ENCODE measurements around the gene IGFBP5. TPM values are rescaled to one million over a fixed set of nuclear protein-coding genes. Genes with fewer than 3 reads are reported as not detected.

IGFBP5 gene
- total RNA-seq, 1 experiment from 2014 or later, result 157 TPM

DNA sequence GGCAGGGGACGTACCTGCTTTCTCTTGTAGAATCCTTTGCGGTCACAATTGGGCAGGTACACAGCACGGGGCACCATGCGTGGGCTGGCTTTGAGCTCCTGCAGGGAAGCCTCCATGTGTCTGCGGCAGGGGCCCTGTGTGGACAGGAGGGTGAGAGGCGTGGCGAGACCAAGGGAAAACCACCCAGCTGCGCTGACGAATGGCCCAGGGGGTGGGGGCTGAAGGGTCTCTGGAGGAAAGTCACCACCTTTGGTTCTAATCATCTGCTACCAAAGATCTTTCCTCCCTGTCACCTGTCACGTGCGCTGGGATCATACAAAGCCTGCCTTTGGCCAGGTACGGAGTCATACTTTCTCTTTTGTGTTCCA is 17.3 kb downstream of the IGFBP5 start:
- no peaks in the 10 kb centered on the region for H3F3A ChIP-seq (ENCODE audit: low read length, unreplicated experiment)
- no peaks in the 10 kb centered on the region for H3K9me3 ChIP-seq (ENCODE audit: low read length)
- H4K20me1 ChIP-seq (ENCODE audit: low read length), result no peaks in the 10 kb centered on the region
- no peaks in the 10 kb centered on the region for H3K79me2 ChIP-seq (ENCODE audit: low read length)
- POLR2A ChIA-PET (ENCODE audit: unreplicated experiment), result no interaction called here
- no TSS peak for BruUV-seq (replicated peaks)
- ATAC-seq (no peak), DNase-seq (no peak)
- H3K9me2 ChIP-seq (replicated peaks; ENCODE audit: low read length), result no peaks in the 10 kb centered on the region
- H3K4me3 ChIP-seq (ENCODE audit: low read length), result no peak overlapping the region
- TF ChIP-seq EZH2 (IDR thresholded peaks at IDR 0.05; ENCODE audit: low read length, unreplicated experiment) (no peak), EZH2phosphoT487 (IDR thresholded peaks at IDR 0.05; ENCODE audit: borderline replicate concordance, low read length) (no peak)
- TF ChIP-seq, protein P1, sequence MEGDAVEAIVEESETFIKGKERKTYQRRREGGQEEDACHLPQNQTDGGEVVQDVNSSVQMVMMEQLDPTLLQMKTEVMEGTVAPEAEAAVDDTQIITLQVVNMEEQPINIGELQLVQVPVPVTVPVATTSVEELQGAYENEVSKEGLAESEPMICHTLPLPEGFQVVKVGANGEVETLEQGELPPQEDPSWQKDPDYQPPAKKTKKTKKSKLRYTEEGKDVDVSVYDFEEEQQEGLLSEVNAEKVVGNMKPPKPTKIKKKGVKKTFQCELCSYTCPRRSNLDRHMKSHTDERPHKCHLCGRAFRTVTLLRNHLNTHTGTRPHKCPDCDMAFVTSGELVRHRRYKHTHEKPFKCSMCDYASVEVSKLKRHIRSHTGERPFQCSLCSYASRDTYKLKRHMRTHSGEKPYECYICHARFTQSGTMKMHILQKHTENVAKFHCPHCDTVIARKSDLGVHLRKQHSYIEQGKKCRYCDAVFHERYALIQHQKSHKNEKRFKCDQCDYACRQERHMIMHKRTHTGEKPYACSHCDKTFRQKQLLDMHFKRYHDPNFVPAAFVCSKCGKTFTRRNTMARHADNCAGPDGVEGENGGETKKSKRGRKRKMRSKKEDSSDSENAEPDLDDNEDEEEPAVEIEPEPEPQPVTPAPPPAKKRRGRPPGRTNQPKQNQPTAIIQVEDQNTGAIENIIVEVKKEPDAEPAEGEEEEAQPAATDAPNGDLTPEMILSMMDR (conservative IDR thresholded peaks at IDR 0.05; ENCODE audit: low read depth, low read length), result no peak
- H3K4me2 ChIP-seq (ENCODE audit: low read length), result no peak overlapping the region
- no peak overlapping the region for H2AFZ ChIP-seq (ENCODE audit: low read length)
- H3K36me3 ChIP-seq (ENCODE audit: low read depth, low read length), result no peaks in the 10 kb centered on the region
- intact Hi-C loops (cut with micrococcal nuclease), result no loop called here
- peaks cover 5% of the 10 kb centered on the region; the same call in 1 of the 2 replicates for H3K4me1 ChIP-seq (ENCODE audit: insufficient read depth, low read length)
- CTCF ChIA-PET, result no interaction called here
- H3K27ac ChIP-seq (ENCODE audit: low read length), result no peak overlapping the region
- no peak overlapping the region for H3K9ac ChIP-seq (ENCODE audit: low read length)
- H3K27me3 ChIP-seq (ENCODE audit: low read length), result no peaks in the 10 kb centered on the region

DNA sequence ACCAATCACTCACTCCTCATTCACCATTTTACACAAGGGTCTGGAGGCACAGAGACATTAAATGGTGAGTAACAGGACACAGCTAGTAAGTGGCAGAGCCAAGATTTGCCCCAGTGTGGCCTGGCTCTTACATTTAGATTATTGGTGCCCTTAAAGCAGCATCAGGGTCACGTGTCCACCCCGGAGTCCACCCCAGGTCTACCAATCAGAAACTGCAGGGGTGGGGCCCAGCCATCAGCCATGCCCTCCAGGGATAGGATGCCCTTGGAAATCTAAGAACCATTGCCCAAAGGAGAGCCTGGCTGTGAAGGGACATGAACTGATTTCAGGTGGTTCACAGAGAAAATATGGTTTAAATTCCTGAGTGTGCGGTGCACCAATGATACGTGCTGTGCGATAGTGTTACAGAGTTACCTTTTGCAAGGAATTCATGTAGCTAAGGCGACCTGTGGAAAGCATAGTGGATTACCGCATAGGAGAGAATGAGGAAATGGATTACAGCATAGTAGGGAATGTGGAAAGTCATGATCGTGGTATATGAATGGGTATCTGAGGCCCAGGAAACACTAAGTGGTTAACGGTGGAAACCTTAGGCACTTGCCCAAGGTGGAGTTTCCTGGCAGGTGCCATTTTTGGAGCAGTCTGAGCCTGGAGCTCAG is 17.8 kb downstream of the IGFBP5 start:
- POLR2A ChIA-PET (ENCODE audit: unreplicated experiment), result no interaction called here
- intact Hi-C loops (cut with micrococcal nuclease), result no loop called here
- CTCF ChIA-PET, result no interaction called here
- Histone ChIP-seq H3K4me3 (ENCODE audit: low read length) (no peak overlapping the region), H3K9me2 (replicated peaks; ENCODE audit: low read length) (no peaks in the 10 kb centered on the region), H3K9me3 (ENCODE audit: low read length) (no peaks in the 10 kb centered on the region), H3F3A (ENCODE audit: low read length, unreplicated experiment) (no peaks in the 10 kb centered on the region), H3K79me2 (ENCODE audit: low read length) (no peaks in the 10 kb centered on the region), H3K27me3 (ENCODE audit: low read length) (no peaks in the 10 kb centered on the region), H4K20me1 (ENCODE audit: low read length) (no peaks in the 10 kb centered on the region), H3K9ac (ENCODE audit: low read length) (no peak overlapping the region), H3K27ac (ENCODE audit: low read length) (no peak overlapping the region), H2AFZ (ENCODE audit: low read length) (no peak overlapping the region), H3K36me3 (ENCODE audit: low read depth, low read length) (no peaks in the 10 kb centered on the region), H3K4me2 (ENCODE audit: low read length) (no peak overlapping the region), H3K4me1 (ENCODE audit: insufficient read depth, low read length) (peaks cover 5% of the 10 kb centered on the region; the same call in 1 of the 2 replicates)
- TF ChIP-seq EZH2phosphoT487 (IDR thresholded peaks at IDR 0.05; ENCODE audit: borderline replicate concordance, low read length), result no peak
- no peak for TF ChIP-seq EZH2 (IDR thresholded peaks at IDR 0.05; ENCODE audit: low read length, unreplicated experiment)
- TF ChIP-seq, protein P1 (conservative IDR thresholded peaks at IDR 0.05; ENCODE audit: low read depth, low read length), result no peak
- DNase-seq (no peak), ATAC-seq (no peak)
- BruUV-seq (replicated peaks), result no TSS peak

DNA sequence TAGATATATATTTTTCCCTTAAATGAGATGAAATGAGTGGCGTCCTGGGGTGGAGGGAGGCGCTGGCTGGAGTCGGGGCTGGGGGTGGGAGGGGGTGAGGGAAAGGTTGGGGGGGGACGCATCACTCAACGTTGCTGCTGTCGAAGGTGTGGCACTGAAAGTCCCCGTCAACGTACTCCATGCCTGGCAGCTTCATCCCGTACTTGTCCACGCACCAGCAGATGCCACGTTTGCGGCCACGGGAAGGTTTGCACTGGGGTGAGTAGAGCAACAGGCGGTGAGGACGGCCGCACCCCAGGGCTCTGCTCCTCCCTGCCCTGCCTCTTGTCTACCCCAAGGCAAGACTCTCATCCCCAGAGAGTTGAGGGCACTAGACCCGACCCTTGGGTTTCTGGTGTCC is 18.7 kb downstream of the IGFBP5 start:
- no peaks in the 10 kb centered on the region for H4K20me1 ChIP-seq (ENCODE audit: low read length)
- ChIA-PET CTCF (no interaction called here), POLR2A (ENCODE audit: unreplicated experiment) (no interaction called here)
- DNase-seq (no peak), ATAC-seq (no peak)
- H3K9me2 ChIP-seq (replicated peaks; ENCODE audit: low read length), result no peaks in the 10 kb centered on the region
- no peak overlapping the region for H3K9ac ChIP-seq (ENCODE audit: low read length)
- H3K4me1 ChIP-seq (ENCODE audit: insufficient read depth, low read length), result no peaks in the 10 kb centered on the region
- H3K36me3 ChIP-seq (ENCODE audit: low read depth, low read length), result no peaks in the 10 kb centered on the region
- H3K79me2 ChIP-seq (ENCODE audit: low read length), result no peaks in the 10 kb centered on the region
- H2AFZ ChIP-seq (ENCODE audit: low read length), result no peak overlapping the region
- H3K27me3 ChIP-seq (ENCODE audit: low read length), result no peaks in the 10 kb centered on the region
- intact Hi-C loops (cut with micrococcal nuclease), result no loop called here
- BruUV-seq (replicated peaks), result no TSS peak
- no peak overlapping the region for H3K4me2 ChIP-seq (ENCODE audit: low read length)
- no peaks in the 10 kb centered on the region for H3F3A ChIP-seq (ENCODE audit: low read length, unreplicated experiment)
- no peak overlapping the region for H3K27ac ChIP-seq (ENCODE audit: low read length)
- no peaks in the 10 kb centered on the region for H3K9me3 ChIP-seq (ENCODE audit: low read length)
- TF ChIP-seq, protein P1 (conservative IDR thresholded peaks at IDR 0.05; ENCODE audit: low read depth, low read length), result no peak
- TF ChIP-seq EZH2 (IDR thresholded peaks at IDR 0.05; ENCODE audit: low read length, unreplicated experiment), result no peak
- no peak for TF ChIP-seq EZH2phosphoT487 (IDR thresholded peaks at IDR 0.05; ENCODE audit: borderline replicate concordance, low read length)
- no peak overlapping the region for H3K4me3 ChIP-seq (ENCODE audit: low read length)

Measured in PC-3 (cell line).